GM12864 (cell line): ENCODE results near the gene GZMH.
"Not testable (repeated sequence)": the region's sequence is repeated elsewhere in the genome, so short reads cannot be mapped to it uniquely, and the experiment has no call there.

Source experiments
- DNase-seq: peaks from one replicate; pipeline ENCODE4 v3.0.0-alpha.2; 2011; ENCODE audit warnings: low read depth
- H3K4me3 ChIP-seq: 2 replicates; pipeline ENCODE4 v1.5.1; 2011; ENCODE audit warnings: mild to moderate bottlenecking, low read depth, low read length, control low read depth
- CTCF ChIP-seq: IDR thresholded peaks from 2 replicates; pipeline ENCODE4 v1.5.1; 2011; ENCODE audit warnings: low read depth, mild to moderate bottlenecking, moderate library complexity, low read length, control low read depth, inconsistent platforms; ENCODE audit errors: missing control alignments

GZMH gene

GRCh38 chr14:24595073-24595808, 14.2 kb downstream of the GZMH start:
- H3K4me3 ChIP-seq = no peak overlapping the region
- no peak for DNase-seq
- TF ChIP-seq CTCF = no peak

GRCh38 chr14:24591004-24591403, 18.5 kb downstream of the GZMH start:
- not testable (repeated sequence) for DNase-seq, H3K4me3 ChIP-seq

- not testable (repeated sequence) for DNase-seq, H3K4me3 ChIP-seq
Measured at GRCh38 chr14:24584402-24584801, 25.1 kb downstream of the GZMH start.

GRCh38 chr14:24578558-24578957, 30.9 kb downstream of the GZMH start:
- TF ChIP-seq CTCF = no peak
- DNase-seq = no peak
- no peak overlapping the region for H3K4me3 ChIP-seq

GRCh38 chr14:24576771-24577170, 32.7 kb downstream of the GZMH start:
- no peak for TF ChIP-seq CTCF
- H3K4me3 ChIP-seq = no peak overlapping the region
- no peak for DNase-seq

- no peak within 1 kb of the TSS for H3K4me3 ChIP-seq
- no peak for TF ChIP-seq CTCF
- DNase-seq = no peak
Measured at GRCh38 chr14:24576182-24576581, 33.3 kb downstream of the GZMH start, which contains the start of gene CTSG. TSS of gene CTSG (minus strand) at chr14:24576250. CDS start at chr14:24576223, 27 bp downstream.

GRCh38 chr14:24574206-24574774, 35.2 kb downstream of the GZMH start:
- TF ChIP-seq CTCF = no peak
- DNase-seq = no peak
- no peak overlapping the region for H3K4me3 ChIP-seq

- no peak overlapping the region for H3K4me3 ChIP-seq
- no peak for TF ChIP-seq CTCF
- DNase-seq = no peak
Measured at GRCh38 chr14:24566318-24566717, 43.2 kb downstream of the GZMH start.
